Sciatic nerve (tissue), 2 donors: ENCODE data around the gene FOXP4. TPM values are rescaled to one million over a fixed set of nuclear protein-coding genes. Genes with fewer than 3 reads are reported as not detected.

ENCODE experiments used
- ATAC-seq: fragments of 200-7000 bp; cut with Tn5 transposase; one replicate; pipeline ENCODE4 v1.9.1; 2020; ENCODE audit warnings: mild to moderate bottlenecking, moderate library complexity
- DNase-seq: peaks from one replicate; pipeline ENCODE4 v3.0.0-alpha.2; 2020; ENCODE audit warnings: low spot score
- intact Hi-C: fragments of 100-400 bp; cut with DNase I; formaldehyde crosslinking; loops from one replicate; pipeline ENCODE4 v1.14.2; 2022
- total RNA-seq: library from RNA; stranded (reverse); fragmentation: NEBNext Ultra II Directional; extraction: Animal tissue kit (Norgen Biotek cat#: 25700); gene quantifications from one replicate; pipeline ENCODE4 v1.2.1, GENCODE V29; 2021
- donor health status: DM: no; HTN: no; CAD: no.
- donor health status: DM: no; HTN: no; CAD: no.

The FOXP4 gene
- total RNA-seq, 1 donor from 2014 or later, result 39.2 TPM

- intact Hi-C loops, result loop anchor here (5.0 kb wide), 1 partner anchor 224 kb away; no protein-coding TSS in a partner anchor
- DNase-seq (no peak), ATAC-seq (no peak)
Measured at GRCh38 chr6:41591122-41591521, 44.9 kb downstream of the FOXP4 start.

- ATAC-seq (peak; percentile 79), DNase-seq (peak; percentile 91)
- intact Hi-C loops, result loop anchor here (5.0 kb wide), 1 partner anchor 225 kb away; no protein-coding TSS in a partner anchor
Measured at GRCh38 chr6:41591859-41592502, 45.8 kb downstream of the FOXP4 start.

GRCh38 chr6:41593406-41593805 is 47.2 kb downstream of the FOXP4 start:
- DNase-seq, result no peak
- intact Hi-C loops, result loop anchor here (5.0 kb wide), 1 partner anchor 226 kb away; no protein-coding TSS in a partner anchor
- no peak for ATAC-seq

- no peak for ATAC-seq
- DNase-seq, result no peak
- intact Hi-C loops, result loop anchor here (5.0 kb wide), 1 partner anchor 227 kb away; no protein-coding TSS in a partner anchor
Measured at GRCh38 chr6:41593839-41594238, 47.7 kb downstream of the FOXP4 start.

GRCh38 chr6:41594326-41594725 is 48.1 kb downstream of the FOXP4 start:
- ATAC-seq, result peak; percentile 39
- DNase-seq, result no peak
- intact Hi-C loops, result loop anchor here (5.0 kb wide), 1 partner anchor 227 kb away; no protein-coding TSS in a partner anchor

GRCh38 chr6:41594766-41595165 is 48.6 kb downstream of the FOXP4 start:
- DNase-seq, result no peak
- intact Hi-C loops, result loop anchor here (5.0 kb wide), 1 partner anchor 227 kb away; no protein-coding TSS in a partner anchor
- no peak for ATAC-seq

GRCh38 chr6:41595166-41595565 is 49.0 kb downstream of the FOXP4 start:
- intact Hi-C loops, result no loop called here
- DNase-seq (no peak), ATAC-seq (no peak)

GRCh38 chr6:41596096-41596685 is 50.0 kb downstream of the FOXP4 start:
- ATAC-seq (no peak), DNase-seq (no peak)
- intact Hi-C loops, result no loop called here

GRCh38 chr6:41596807-41597206 is 50.6 kb downstream of the FOXP4 start:
- ATAC-seq, result no peak
- intact Hi-C loops, result no loop called here
- no peak for DNase-seq

- DNase-seq (no peak), ATAC-seq (no peak)
- intact Hi-C loops, result no loop called here
Measured at GRCh38 chr6:41597246-41598000, 51.2 kb downstream of the FOXP4 start.

- intact Hi-C loops, result no loop called here
- no peak for ATAC-seq
- DNase-seq, result no peak
Measured at GRCh38 chr6:41598670-41599014, 52.5 kb downstream of the FOXP4 start.

- no peak for DNase-seq
- no peak for ATAC-seq
Measured at GRCh38 chr6:41599015-41599851, 53.1 kb downstream of the FOXP4 start.

GRCh38 chr6:41599852-41600445 is 53.8 kb downstream of the FOXP4 start:
- ATAC-seq, result no peak
- DNase-seq, result no peak
- intact Hi-C loops, result loop anchor here (5.0 kb wide), 3 partner anchors 82 to 1777 kb away; no protein-coding TSS in a partner anchor

More at GRCh38 chr6:41599015-41599851, 53.1 kb downstream of the FOXP4 start:
- intact Hi-C loops, result no loop called here

GRCh38 chr6:41600499-41601247 is 54.5 kb downstream of the FOXP4 start:
- no peak for DNase-seq
- ATAC-seq, result no peak
- intact Hi-C loops, result loop anchor here (5.0 kb wide), 3 partner anchors 82 to 1777 kb away; no protein-coding TSS in a partner anchor

- ATAC-seq (no peak), DNase-seq (no peak)
- intact Hi-C loops, result loop anchor here (5.0 kb wide), 3 partner anchors 81 to 1776 kb away; no protein-coding TSS in a partner anchor
Measured at GRCh38 chr6:41601248-41601549, 55.0 kb downstream of the FOXP4 start.

GRCh38 chr6:41602422-41602743 is 56.2 kb downstream of the FOXP4 start:
- DNase-seq (no peak), ATAC-seq (no peak)
- intact Hi-C loops, result loop anchor here (5.0 kb wide), 3 partner anchors 80 to 1775 kb away; no protein-coding TSS in a partner anchor

GRCh38 chr6:41602864-41603608 is 56.9 kb downstream of the FOXP4 start:
- ATAC-seq, result peak; percentile 85
- DNase-seq, result peak; percentile 90
- intact Hi-C loops, result loop anchor here (5.0 kb wide), 3 partner anchors 79 to 1774 kb away; no protein-coding TSS in a partner anchor
